Measurements from ENCODE around the gene SASH3.

DNA sequence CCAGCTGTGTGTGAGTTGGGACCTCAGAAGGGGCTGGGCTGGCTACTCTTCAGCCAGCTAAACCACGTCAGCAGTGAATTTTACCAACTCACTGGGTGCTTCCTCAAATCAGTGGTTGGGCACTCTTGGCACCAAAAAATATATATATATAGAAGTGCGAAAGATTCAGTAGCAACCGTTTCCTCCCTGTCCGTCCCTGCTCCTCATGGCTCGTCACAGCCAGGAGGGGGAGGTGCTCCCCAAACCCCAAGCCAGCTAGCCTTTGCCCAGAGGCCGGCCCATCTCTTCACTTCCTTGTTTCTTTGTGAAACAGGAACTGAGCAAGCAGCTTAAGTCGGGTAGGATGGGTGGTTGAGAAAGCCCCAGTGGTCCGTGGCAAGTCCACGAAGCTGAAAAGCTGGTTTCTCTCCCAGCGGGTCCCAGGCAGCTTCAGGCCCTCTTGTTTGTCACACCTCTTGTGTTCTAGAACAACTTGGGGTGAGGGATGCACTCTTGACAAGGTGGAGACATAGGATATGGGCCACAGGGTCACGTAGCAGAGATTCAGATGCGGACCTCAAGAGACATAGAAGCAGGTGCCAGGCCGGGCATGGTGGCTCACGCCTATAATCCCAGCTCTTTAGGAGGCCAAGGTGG, 6.8 kb upstream of the SASH3 start:
- TF ChIP-seq, protein P1, sequence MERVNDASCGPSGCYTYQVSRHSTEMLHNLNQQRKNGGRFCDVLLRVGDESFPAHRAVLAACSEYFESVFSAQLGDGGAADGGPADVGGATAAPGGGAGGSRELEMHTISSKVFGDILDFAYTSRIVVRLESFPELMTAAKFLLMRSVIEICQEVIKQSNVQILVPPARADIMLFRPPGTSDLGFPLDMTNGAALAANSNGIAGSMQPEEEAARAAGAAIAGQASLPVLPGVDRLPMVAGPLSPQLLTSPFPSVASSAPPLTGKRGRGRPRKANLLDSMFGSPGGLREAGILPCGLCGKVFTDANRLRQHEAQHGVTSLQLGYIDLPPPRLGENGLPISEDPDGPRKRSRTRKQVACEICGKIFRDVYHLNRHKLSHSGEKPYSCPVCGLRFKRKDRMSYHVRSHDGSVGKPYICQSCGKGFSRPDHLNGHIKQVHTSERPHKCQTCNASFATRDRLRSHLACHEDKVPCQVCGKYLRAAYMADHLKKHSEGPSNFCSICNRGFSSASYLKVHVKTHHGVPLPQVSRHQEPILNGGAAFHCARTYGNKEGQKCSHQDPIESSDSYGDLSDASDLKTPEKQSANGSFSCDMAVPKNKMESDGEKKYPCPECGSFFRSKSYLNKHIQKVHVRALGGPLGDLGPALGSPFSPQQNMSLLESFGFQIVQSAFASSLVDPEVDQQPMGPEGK (CRISPR knock-in tag; IDR thresholded peaks at IDR 0.05; ENCODE audit: borderline replicate concordance) = no peak
- TF ChIP-seq ZFP30 (CRISPR knock-in tag; IDR thresholded peaks at IDR 0.05) = no peak
- no peak for TF ChIP-seq ZFP3 (CRISPR knock-in tag; IDR thresholded peaks at IDR 0.05)
- no peak for TF ChIP-seq TCF4 (CRISPR knock-in tag; IDR thresholded peaks at IDR 0.05; ENCODE audit: borderline replicate concordance)
- TF ChIP-seq, protein P2, sequence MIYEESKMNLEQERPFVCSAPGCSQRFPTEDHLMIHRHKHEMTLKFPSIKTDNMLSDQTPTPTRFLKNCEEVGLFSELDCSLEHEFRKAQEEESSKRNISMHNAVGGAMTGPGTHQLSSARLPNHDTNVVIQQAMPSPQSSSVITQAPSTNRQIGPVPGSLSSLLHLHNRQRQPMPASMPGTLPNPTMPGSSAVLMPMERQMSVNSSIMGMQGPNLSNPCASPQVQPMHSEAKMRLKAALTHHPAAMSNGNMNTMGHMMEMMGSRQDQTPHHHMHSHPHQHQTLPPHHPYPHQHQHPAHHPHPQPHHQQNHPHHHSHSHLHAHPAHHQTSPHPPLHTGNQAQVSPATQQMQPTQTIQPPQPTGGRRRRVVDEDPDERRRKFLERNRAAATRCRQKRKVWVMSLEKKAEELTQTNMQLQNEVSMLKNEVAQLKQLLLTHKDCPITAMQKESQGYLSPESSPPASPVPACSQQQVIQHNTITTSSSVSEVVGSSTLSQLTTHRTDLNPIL (CRISPR knock-in tag; IDR thresholded peaks at IDR 0.05; ENCODE audit: low read depth) = no peak
- TF ChIP-seq GLIS3 (CRISPR knock-in tag; IDR thresholded peaks at IDR 0.05) = no peak
- TF ChIP-seq RARB (CRISPR knock-in tag; IDR thresholded peaks at IDR 0.05) = no peak
- no peak for TF ChIP-seq TOX (CRISPR knock-in tag; IDR thresholded peaks at IDR 0.05; ENCODE audit: borderline replicate concordance)
- no peak for TF ChIP-seq ZNF565 (CRISPR knock-in tag; conservative IDR thresholded peaks at IDR 0.05; ENCODE audit: low read depth)
